Activated naive CD8-positive, alpha-beta T cell treated with anti-CD3 and anti-CD28 coated beads, Interleukin-2, amount 10 ng/mL, durations not matched to agents 7 days and 5 days (primary cell): ENCODE measurements around the gene TMEM219. TPM values are rescaled to one million over a fixed set of nuclear protein-coding genes. Genes with fewer than 3 reads are reported as not detected.

Source experiments
- ATAC-seq: fragments of 150-1000 bp; cut with Tn5 transposase; one replicate; pipeline ENCODE4 v1.10.0; 2021; ENCODE audit warnings: low read depth, moderate library complexity
- POLR2A ChIA-PET: fragments of 350-600 bp; sonication (Branson Sonifier 250); formaldehyde crosslinking; loops from one replicate; lab custom pipeline; 2021; ENCODE audit warnings: antibody characterized with exemption; lab: Charles Lee
- DNase-seq: peaks from one replicate; pipeline ENCODE4 v3.0.0; 2021
- H3K27ac Mint-ChIP-seq: one replicate; pipeline ENCODE4 v1.8.0; 2022; ENCODE audit warnings: mild to moderate bottlenecking, mixed read lengths
- H3K27me3 Mint-ChIP-seq: one replicate; pipeline ENCODE4 v1.8.0; 2022; ENCODE audit warnings: mild to moderate bottlenecking, moderate library complexity, mixed read lengths
- H3K36me3 Mint-ChIP-seq: one replicate; pipeline ENCODE4 v1.8.0; 2021; ENCODE audit warnings: mild to moderate bottlenecking, mixed read lengths
- H3K4me1 Mint-ChIP-seq: one replicate; pipeline ENCODE4 v1.8.0; 2021; ENCODE audit warnings: mixed read lengths
- H3K4me3 Mint-ChIP-seq: one replicate; pipeline ENCODE4 v1.8.0; 2022; ENCODE audit warnings: mild to moderate bottlenecking, moderate library complexity, mixed read lengths
- H3K9me3 Mint-ChIP-seq: one replicate; pipeline ENCODE4 v1.8.0; 2021; ENCODE audit warnings: mixed read lengths
- total RNA-seq, 2 experiments: library from RNA; stranded (reverse); gene quantifications; one replicate each; pipeline ENCODE4 v1.2.3, GENCODE V29; 2021

TMEM219 gene
- total RNA-seq, 2 experiments from 2014 or later = 67.8 to 74.5 TPM

GRCh38 chr16:30018731-30019158 is 56.9 kb downstream of the TMEM219 start:
- H3K27ac Mint-ChIP-seq = no peak overlapping the region
- H3K27me3 Mint-ChIP-seq = peaks cover 5% of the 10 kb centered on the region
- no peak for DNase-seq
- no peaks in the 10 kb centered on the region for H3K9me3 Mint-ChIP-seq
- POLR2A ChIA-PET = no interaction called here
- no peak for ATAC-seq
- H3K4me3 Mint-ChIP-seq = no peak overlapping the region
- H3K36me3 Mint-ChIP-seq = no peaks in the 10 kb centered on the region
- H3K4me1 Mint-ChIP-seq = peaks cover 7% of the 10 kb centered on the region

Other genes with a start within 250 kb of the TMEM219 start
- gene C16orf54, start 216.1 kb upstream of the TMEM219 start, total RNA-seq = 10 to 100 TPM; 84.2 to 88.0 TPM
- gene ZG16, start 183.8 kb upstream of the TMEM219 start, total RNA-seq = not detected
- gene KIF22, start 171.3 kb upstream of the TMEM219 start, total RNA-seq = 100 to 1,000 TPM; 191 to 199 TPM
- 100 to 1,000 TPM; 395 to 418 TPM for gene MAZ, start 155.6 kb upstream of the TMEM219 start, total RNA-seq
- 1 to 10 TPM; 2.2 to 2.3 TPM for gene PRRT2, start 149.9 kb upstream of the TMEM219 start, total RNA-seq
- gene PAGR1, start 145.9 kb upstream of the TMEM219 start, total RNA-seq = 10 to 100 TPM; 29.8 to 34.3 TPM
- 100 to 1,000 TPM; 130 to 136 TPM for gene MVP, start 141.6 kb upstream of the TMEM219 start, total RNA-seq
- 10 to 100 TPM; 65.0 to 74.7 TPM for gene CDIPT, start 98.9 kb upstream of the TMEM219 start, total RNA-seq
- not detected for gene SEZ6L2, start 62.5 kb upstream of the TMEM219 start, total RNA-seq
- under 1 TPM in 1 of 2 experiments, not detected in 1; 0.42 TPM for gene ASPHD1, start 61.6 kb upstream of the TMEM219 start, total RNA-seq
- gene KCTD13, start 35.9 kb upstream of the TMEM219 start, total RNA-seq = 10 to 100 TPM; 49.7 to 50.0 TPM
- 10 to 100 TPM; 51.6 to 53.4 TPM for gene TAOK2, start 11.8 kb downstream of the TMEM219 start, total RNA-seq
- 10 to 100 TPM; 35.1 to 37.3 TPM for gene HIRIP3, start 33.5 kb downstream of the TMEM219 start, total RNA-seq
- 100 to 1,000 TPM; 113 to 118 TPM for gene INO80E, start 34.2 kb downstream of the TMEM219 start, total RNA-seq
- not detected for gene DOC2A, start 48.9 kb downstream of the TMEM219 start, total RNA-seq
- gene C16orf92, start 61.1 kb downstream of the TMEM219 start, total RNA-seq = not detected
- 1 to 10 TPM; 3.9 to 5.5 TPM for gene TLCD3B, start 69.2 kb downstream of the TMEM219 start, total RNA-seq
- 1,000 to 10,000 TPM; 1,486 to 1,632 TPM for gene ALDOA, start 103.7 kb downstream of the TMEM219 start, total RNA-seq
- gene PPP4C, start 113.9 kb downstream of the TMEM219 start, total RNA-seq = 100 to 1,000 TPM; 123 to 133 TPM
- 1 to 10 TPM; 2.4 to 3.0 TPM for gene TBX6, start 129.8 kb downstream of the TMEM219 start, total RNA-seq
- gene YPEL3, start 134.1 kb downstream of the TMEM219 start, total RNA-seq = 100 to 1,000 TPM; 135 to 139 TPM
- 10 to 100 TPM; 14.3 to 18.6 TPM for gene GDPD3, start 151.5 kb downstream of the TMEM219 start, total RNA-seq
- gene MAPK3, start 161.1 kb downstream of the TMEM219 start, total RNA-seq = 10 to 100 TPM; 77.6 to 81.4 TPM
- gene CORO1A, start 221.5 kb downstream of the TMEM219 start, total RNA-seq = 1,000 to 10,000 TPM; 1,426 to 1,488 TPM
- 100 to 1,000 TPM; 122 to 145 TPM for gene BOLA2B, start 231.6 kb downstream of the TMEM219 start, total RNA-seq
- 100 to 1,000 TPM in 1 of 2 experiments, 10 to 100 TPM in 1; 59.7 to 121 TPM for gene SLX1A, start 231.8 kb downstream of the TMEM219 start, total RNA-seq
- gene SULT1A3, start 237.2 kb downstream of the TMEM219 start, total RNA-seq = 10 to 100 TPM; 31.8 to 32.3 TPM